HEK293 (cell line): ENCODE results near the gene SPRED3.

Experiments
- BCL11A ChIP-seq: fragments of 450-650 bp; formaldehyde crosslinking; IDR thresholded peaks from 2 replicates; pipeline ENCODE4 v1.5.1; 2016; ENCODE audit warnings: low read depth, missing biosample characterization, missing genetic modification characterization
- GLI4 ChIP-seq: fragments of 450-650 bp; formaldehyde crosslinking; IDR thresholded peaks from 2 replicates; pipeline ENCODE4 v1.5.1; 2016; ENCODE audit warnings: missing biosample characterization, missing genetic modification characterization
- MEIS1 ChIP-seq: sonication (generic); formaldehyde crosslinking; IDR thresholded peaks from 2 replicates; pipeline ENCODE4 v1.8.1; 2022; ENCODE audit warnings: missing genetic modification reagents, mild to moderate bottlenecking, borderline replicate concordance
- REPIN1 ChIP-seq: fragments of 450-650 bp; formaldehyde crosslinking; IDR thresholded peaks from 2 replicates; pipeline ENCODE4 v1.5.1; 2017; ENCODE audit warnings: missing biosample characterization, missing genetic modification characterization, low read depth
- SP2 ChIP-seq: fragments of 450-650 bp; formaldehyde crosslinking; IDR thresholded peaks from 2 replicates; pipeline ENCODE4 v1.5.1; 2016; ENCODE audit warnings: missing biosample characterization, missing genetic modification characterization
- ZBTB48 ChIP-seq: fragments of 450-650 bp; formaldehyde crosslinking; IDR thresholded peaks from 2 replicates; pipeline ENCODE4 v1.5.1; 2016; ENCODE audit warnings: missing biosample characterization, missing genetic modification characterization
- ZFHX2 ChIP-seq: fragments of 450-650 bp; formaldehyde crosslinking; conservative IDR thresholded peaks from 2 replicates; pipeline ENCODE4 v1.5.1; 2016; ENCODE audit warnings: missing biosample characterization, missing genetic modification characterization
- ZFP41 ChIP-seq: fragments of 450-650 bp; formaldehyde crosslinking; IDR thresholded peaks from 2 replicates; pipeline ENCODE4 v1.5.1; 2016; ENCODE audit warnings: missing biosample characterization, missing genetic modification characterization, borderline replicate concordance
- ZFP69B ChIP-seq: fragments of 450-650 bp; formaldehyde crosslinking; IDR thresholded peaks from 2 replicates; pipeline ENCODE4 v1.5.1; 2016; ENCODE audit warnings: missing biosample characterization, missing genetic modification characterization
- ZNF114 ChIP-seq: fragments of 450-650 bp; formaldehyde crosslinking; IDR thresholded peaks from 2 replicates; pipeline ENCODE4 v1.5.0; 2017; ENCODE audit warnings: missing biosample characterization, missing genetic modification characterization
- ZNF140 ChIP-seq: fragments of 450-650 bp; formaldehyde crosslinking; IDR thresholded peaks from 2 replicates; pipeline ENCODE4 v1.5.1; 2016; ENCODE audit warnings: missing biosample characterization, missing genetic modification characterization
- ZNF146 ChIP-seq: fragments of 450-650 bp; formaldehyde crosslinking; IDR thresholded peaks from 2 replicates; pipeline ENCODE4 v1.5.1; 2016; ENCODE audit warnings: missing biosample characterization, missing genetic modification characterization
- ZNF2 ChIP-seq: fragments of 450-650 bp; formaldehyde crosslinking; IDR thresholded peaks from 2 replicates; pipeline ENCODE4 v1.5.1; 2016; ENCODE audit warnings: missing biosample characterization, missing genetic modification characterization
- ZNF24 ChIP-seq: fragments of 450-650 bp; formaldehyde crosslinking; IDR thresholded peaks from 2 replicates; pipeline ENCODE4 v1.5.1; 2016; ENCODE audit warnings: missing biosample characterization, missing genetic modification characterization
- ZNF324 ChIP-seq: fragments of 450-650 bp; formaldehyde crosslinking; IDR thresholded peaks from 2 replicates; pipeline ENCODE4 v1.5.1; 2016; ENCODE audit warnings: missing biosample characterization, missing genetic modification characterization
- ZNF404 ChIP-seq: fragments of 450-650 bp; formaldehyde crosslinking; IDR thresholded peaks from 2 replicates; pipeline ENCODE4 v1.5.1; 2017; ENCODE audit warnings: missing biosample characterization, missing genetic modification characterization
- ZNF416 ChIP-seq: fragments of 450-650 bp; formaldehyde crosslinking; IDR thresholded peaks from 2 replicates; pipeline ENCODE4 v1.5.1; 2016; ENCODE audit warnings: missing biosample characterization, missing genetic modification characterization
- ZNF549 ChIP-seq: fragments of 450-650 bp; IDR thresholded peaks from 2 replicates; pipeline ENCODE4 v1.5.1; 2018; ENCODE audit warnings: missing biosample characterization, missing genetic modification characterization, mild to moderate bottlenecking, inconsistent platforms, moderate library complexity
- ZNF555 ChIP-seq: fragments of 450-650 bp; formaldehyde crosslinking; conservative IDR thresholded peaks from 2 replicates; pipeline ENCODE4 v1.5.1; 2017; ENCODE audit warnings: missing biosample characterization, mild to moderate bottlenecking, missing genetic modification characterization, inconsistent platforms
- ZNF560 ChIP-seq: fragments of 450-650 bp; formaldehyde crosslinking; IDR thresholded peaks from 2 replicates; pipeline ENCODE4 v1.5.1; 2017; ENCODE audit warnings: missing biosample characterization, missing genetic modification characterization, borderline replicate concordance
- ZNF571 ChIP-seq: fragments of 450-650 bp; formaldehyde crosslinking; IDR thresholded peaks from 2 replicates; pipeline ENCODE4 v1.5.0; 2017; ENCODE audit warnings: missing biosample characterization, missing genetic modification characterization
- ZNF626 ChIP-seq: fragments of 450-650 bp; sonication (Bioruptor Pico); formaldehyde crosslinking; IDR thresholded peaks from 2 replicates; pipeline ENCODE4 v1.5.1; 2018; ENCODE audit warnings: missing biosample characterization, missing genetic modification characterization, inconsistent platforms
- ZNF658 ChIP-seq: fragments of 450-650 bp; formaldehyde crosslinking; IDR thresholded peaks from 2 replicates; pipeline ENCODE4; 2016; ENCODE audit warnings: missing biosample characterization, missing genetic modification characterization
- ZNF670 ChIP-seq: fragments of 450-650 bp; formaldehyde crosslinking; IDR thresholded peaks from 2 replicates; pipeline ENCODE4 v1.5.1; 2016; ENCODE audit warnings: missing biosample characterization, missing genetic modification characterization, low read depth
- ZNF677 ChIP-seq: fragments of 450-650 bp; IDR thresholded peaks from 2 replicates; pipeline ENCODE4 v1.5.0; 2018; ENCODE audit warnings: missing biosample characterization, mild to moderate bottlenecking, missing genetic modification characterization, moderate library complexity
- ZNF76 ChIP-seq: fragments of 450-650 bp; formaldehyde crosslinking; IDR thresholded peaks from 2 replicates; pipeline ENCODE4; 2016; ENCODE audit warnings: low read depth, missing biosample characterization, missing genetic modification characterization, borderline replicate concordance
- ZNF830 ChIP-seq: fragments of 450-650 bp; IDR thresholded peaks from 2 replicates; pipeline ENCODE4 v1.5.0; 2018; ENCODE audit warnings: missing biosample characterization, missing genetic modification characterization, low read depth, mild to moderate bottlenecking, moderate library complexity
- TF ChIP-seq, protein P1 (sequence below): fragments of 450-650 bp; formaldehyde crosslinking; IDR thresholded peaks from 2 replicates; pipeline ENCODE4 v1.5.1; 2016; ENCODE audit warnings: missing biosample characterization, missing genetic modification characterization
- TF ChIP-seq, protein P2 (sequence below): IDR thresholded peaks from 2 replicates; pipeline ENCODE4 v1.6.1; 2011; ENCODE audit warnings: mild to moderate bottlenecking, low read depth, low read length, borderline replicate concordance
- TF ChIP-seq, protein P3 (sequence below): fragments of 450-650 bp; formaldehyde crosslinking; IDR thresholded peaks from 2 replicates; pipeline ENCODE4 v1.5.1; 2016; ENCODE audit warnings: missing biosample characterization, missing genetic modification characterization, low read depth
- TF ChIP-seq, protein P4 (sequence below): fragments of 450-650 bp; formaldehyde crosslinking; IDR thresholded peaks from 2 replicates; pipeline ENCODE4 v1.5.1; 2016; ENCODE audit warnings: missing biosample characterization, missing genetic modification characterization
- TF ChIP-seq, protein P5 (sequence below): fragments of 450-650 bp; formaldehyde crosslinking; IDR thresholded peaks from 2 replicates; pipeline ENCODE4 v1.5.1; 2017; ENCODE audit warnings: missing biosample characterization, missing genetic modification characterization

The SPRED3 gene

DNA sequence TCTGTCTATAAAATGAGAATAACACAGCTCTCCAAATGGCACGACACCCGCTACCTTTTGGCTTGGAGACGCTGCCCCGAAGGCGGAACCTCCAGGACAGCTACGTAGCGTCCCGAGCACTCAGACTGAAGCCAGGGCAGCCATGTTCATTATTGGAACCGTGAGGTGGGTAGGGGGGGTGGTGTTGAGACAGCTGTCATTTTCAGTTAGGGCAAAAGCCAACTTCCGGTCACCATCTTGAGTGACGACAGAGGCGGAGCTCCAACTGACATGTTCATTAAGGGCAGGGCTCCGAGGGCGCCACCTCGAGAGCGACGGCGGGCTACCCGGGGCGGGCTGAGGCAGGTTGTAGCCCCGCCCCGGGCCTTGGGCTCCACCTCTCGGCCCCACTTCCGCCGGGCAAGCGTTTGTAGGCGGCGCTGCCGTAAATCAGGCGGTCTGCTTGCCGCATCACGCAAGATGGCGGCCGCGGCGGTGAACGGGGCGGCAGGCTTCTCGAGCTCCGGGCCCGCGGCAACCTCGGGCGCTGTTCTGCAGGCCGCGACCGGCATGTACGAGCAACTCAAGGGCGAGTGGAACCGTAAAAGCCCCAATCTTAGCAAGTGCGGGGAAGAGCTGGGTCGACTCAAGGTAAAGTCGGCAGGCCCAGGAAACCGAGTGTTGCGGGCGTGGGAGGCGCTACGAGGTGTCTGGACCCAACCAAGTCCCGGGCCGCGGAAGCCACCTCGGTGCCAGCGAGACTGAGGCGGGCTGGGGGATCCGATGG is 14.0 kb upstream of the SPRED3 start, which contains the start of gene PSMD8 (continued):
- TF ChIP-seq ZNF24 (tag by site-specific recombination) = peak; percentile 81
- peak; percentile 83 for TF ChIP-seq ZNF146 (tag by site-specific recombination)
- TF ChIP-seq ZBTB48 (tag by site-specific recombination) = no peak; the same call in none of the 2 replicates
- peak; percentile 32; the same call in 1 of the 2 replicates for TF ChIP-seq ZNF324
- no peak for TF ChIP-seq ZNF140 (tag by site-specific recombination)
- no peak for TF ChIP-seq ZNF677 (tag by site-specific recombination)
- TF ChIP-seq ZNF404 (tag by site-specific recombination) = no peak
- TF ChIP-seq ZNF658 = no peak
- TF ChIP-seq ZFP69B (tag by site-specific recombination) = peak; percentile 88
- 0 out of 2 replicates have a peak, but pooled peaks have one; percentile 50 for TF ChIP-seq ZNF416 (tag by site-specific recombination)
- TF ChIP-seq ZNF76 = peak; percentile 89
- no peak for TF ChIP-seq ZNF571 (tag by site-specific recombination)
- TF ChIP-seq MEIS1 = no peak
- no peak; the same call in 1 of the 2 replicates for TF ChIP-seq GLI4 (tag by site-specific recombination)
- peak; percentile 99 for TF ChIP-seq SP2 (tag by site-specific recombination)
- TF ChIP-seq ZFP41 = no peak
- no peak for TF ChIP-seq ZNF560 (tag by site-specific recombination)
- TF ChIP-seq, protein P1, sequence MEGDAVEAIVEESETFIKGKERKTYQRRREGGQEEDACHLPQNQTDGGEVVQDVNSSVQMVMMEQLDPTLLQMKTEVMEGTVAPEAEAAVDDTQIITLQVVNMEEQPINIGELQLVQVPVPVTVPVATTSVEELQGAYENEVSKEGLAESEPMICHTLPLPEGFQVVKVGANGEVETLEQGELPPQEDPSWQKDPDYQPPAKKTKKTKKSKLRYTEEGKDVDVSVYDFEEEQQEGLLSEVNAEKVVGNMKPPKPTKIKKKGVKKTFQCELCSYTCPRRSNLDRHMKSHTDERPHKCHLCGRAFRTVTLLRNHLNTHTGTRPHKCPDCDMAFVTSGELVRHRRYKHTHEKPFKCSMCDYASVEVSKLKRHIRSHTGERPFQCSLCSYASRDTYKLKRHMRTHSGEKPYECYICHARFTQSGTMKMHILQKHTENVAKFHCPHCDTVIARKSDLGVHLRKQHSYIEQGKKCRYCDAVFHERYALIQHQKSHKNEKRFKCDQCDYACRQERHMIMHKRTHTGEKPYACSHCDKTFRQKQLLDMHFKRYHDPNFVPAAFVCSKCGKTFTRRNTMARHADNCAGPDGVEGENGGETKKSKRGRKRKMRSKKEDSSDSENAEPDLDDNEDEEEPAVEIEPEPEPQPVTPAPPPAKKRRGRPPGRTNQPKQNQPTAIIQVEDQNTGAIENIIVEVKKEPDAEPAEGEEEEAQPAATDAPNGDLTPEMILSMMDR = peak; percentile 97
- TF ChIP-seq BCL11A (tag by site-specific recombination) = peak; percentile 99
- TF ChIP-seq, protein P2, sequence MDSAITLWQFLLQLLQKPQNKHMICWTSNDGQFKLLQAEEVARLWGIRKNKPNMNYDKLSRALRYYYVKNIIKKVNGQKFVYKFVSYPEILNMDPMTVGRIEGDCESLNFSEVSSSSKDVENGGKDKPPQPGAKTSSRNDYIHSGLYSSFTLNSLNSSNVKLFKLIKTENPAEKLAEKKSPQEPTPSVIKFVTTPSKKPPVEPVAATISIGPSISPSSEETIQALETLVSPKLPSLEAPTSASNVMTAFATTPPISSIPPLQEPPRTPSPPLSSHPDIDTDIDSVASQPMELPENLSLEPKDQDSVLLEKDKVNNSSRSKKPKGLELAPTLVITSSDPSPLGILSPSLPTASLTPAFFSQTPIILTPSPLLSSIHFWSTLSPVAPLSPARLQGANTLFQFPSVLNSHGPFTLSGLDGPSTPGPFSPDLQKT = peak; percentile 76; the same call in 1 of the 2 replicates
- peak; percentile 98 for TF ChIP-seq ZFHX2
- TF ChIP-seq ZNF2 (tag by site-specific recombination) = peak; percentile 98
- no peak for TF ChIP-seq ZNF670 (tag by site-specific recombination)
- TF ChIP-seq, protein P3, sequence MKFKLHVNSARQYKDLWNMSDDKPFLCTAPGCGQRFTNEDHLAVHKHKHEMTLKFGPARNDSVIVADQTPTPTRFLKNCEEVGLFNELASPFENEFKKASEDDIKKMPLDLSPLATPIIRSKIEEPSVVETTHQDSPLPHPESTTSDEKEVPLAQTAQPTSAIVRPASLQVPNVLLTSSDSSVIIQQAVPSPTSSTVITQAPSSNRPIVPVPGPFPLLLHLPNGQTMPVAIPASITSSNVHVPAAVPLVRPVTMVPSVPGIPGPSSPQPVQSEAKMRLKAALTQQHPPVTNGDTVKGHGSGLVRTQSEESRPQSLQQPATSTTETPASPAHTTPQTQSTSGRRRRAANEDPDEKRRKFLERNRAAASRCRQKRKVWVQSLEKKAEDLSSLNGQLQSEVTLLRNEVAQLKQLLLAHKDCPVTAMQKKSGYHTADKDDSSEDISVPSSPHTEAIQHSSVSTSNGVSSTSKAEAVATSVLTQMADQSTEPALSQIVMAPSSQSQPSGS (tag by site-specific recombination) = peak; percentile 81
- peak; percentile 99 for TF ChIP-seq REPIN1 (tag by site-specific recombination)
- no peak for TF ChIP-seq ZNF549 (tag by site-specific recombination)
- no peak for TF ChIP-seq ZNF626 (tag by site-specific recombination)
- TF ChIP-seq ZNF555 (tag by site-specific recombination) = no peak
- no peak for TF ChIP-seq ZNF114
- TF ChIP-seq, protein P4, sequence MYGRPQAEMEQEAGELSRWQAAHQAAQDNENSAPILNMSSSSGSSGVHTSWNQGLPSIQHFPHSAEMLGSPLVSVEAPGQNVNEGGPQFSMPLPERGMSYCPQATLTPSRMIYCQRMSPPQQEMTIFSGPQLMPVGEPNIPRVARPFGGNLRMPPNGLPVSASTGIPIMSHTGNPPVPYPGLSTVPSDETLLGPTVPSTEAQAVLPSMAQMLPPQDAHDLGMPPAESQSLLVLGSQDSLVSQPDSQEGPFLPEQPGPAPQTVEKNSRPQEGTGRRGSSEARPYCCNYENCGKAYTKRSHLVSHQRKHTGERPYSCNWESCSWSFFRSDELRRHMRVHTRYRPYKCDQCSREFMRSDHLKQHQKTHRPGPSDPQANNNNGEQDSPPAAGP (tag by site-specific recombination) = peak; percentile 96
- TF ChIP-seq, protein P5, sequence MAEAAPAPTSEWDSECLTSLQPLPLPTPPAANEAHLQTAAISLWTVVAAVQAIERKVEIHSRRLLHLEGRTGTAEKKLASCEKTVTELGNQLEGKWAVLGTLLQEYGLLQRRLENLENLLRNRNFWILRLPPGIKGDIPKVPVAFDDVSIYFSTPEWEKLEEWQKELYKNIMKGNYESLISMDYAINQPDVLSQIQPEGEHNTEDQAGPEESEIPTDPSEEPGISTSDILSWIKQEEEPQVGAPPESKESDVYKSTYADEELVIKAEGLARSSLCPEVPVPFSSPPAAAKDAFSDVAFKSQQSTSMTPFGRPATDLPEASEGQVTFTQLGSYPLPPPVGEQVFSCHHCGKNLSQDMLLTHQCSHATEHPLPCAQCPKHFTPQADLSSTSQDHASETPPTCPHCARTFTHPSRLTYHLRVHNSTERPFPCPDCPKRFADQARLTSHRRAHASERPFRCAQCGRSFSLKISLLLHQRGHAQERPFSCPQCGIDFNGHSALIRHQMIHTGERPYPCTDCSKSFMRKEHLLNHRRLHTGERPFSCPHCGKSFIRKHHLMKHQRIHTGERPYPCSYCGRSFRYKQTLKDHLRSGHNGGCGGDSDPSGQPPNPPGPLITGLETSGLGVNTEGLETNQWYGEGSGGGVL = peak; percentile 30; the same call in 1 of the 2 replicates
- no peak for TF ChIP-seq ZNF830 (tag by site-specific recombination)
